Measurements from ENCODE around the gene CSF2.

Gene CSF2

GRCh38 chr5:132063090-132063911, 10.3 kb upstream of the CSF2 start:
- DNase-seq (ENCODE audit: low read depth) = peak; percentile 71
- H3K4me3 ChIP-seq (ENCODE audit: control insufficient read depth, low read depth, low read length) = no peak overlapping the region
- peak; percentile 96 for TF ChIP-seq CTCF (conservative IDR thresholded peaks at IDR 0.05; ENCODE audit: control insufficient read depth, insufficient read depth, low read depth, low read length)

- TF ChIP-seq CTCF (conservative IDR thresholded peaks at IDR 0.05; ENCODE audit: control insufficient read depth, insufficient read depth, low read depth, low read length) = no peak
- no peak overlapping the region for H3K4me3 ChIP-seq (ENCODE audit: control insufficient read depth, low read depth, low read length)
- no peak for DNase-seq (ENCODE audit: low read depth)
These were observed 9.4 kb upstream of the CSF2 start for GRCh38 chr5:132064140-132064539.

- no peak overlapping the region for H3K4me3 ChIP-seq (ENCODE audit: control insufficient read depth, low read depth, low read length)
- TF ChIP-seq CTCF (conservative IDR thresholded peaks at IDR 0.05; ENCODE audit: control insufficient read depth, insufficient read depth, low read depth, low read length) = peak; percentile 99
- DNase-seq (ENCODE audit: low read depth) = peak; percentile 80
These were observed 8.8 kb upstream of the CSF2 start for GRCh38 chr5:132064738-132065331.

GRCh38 chr5:132065351-132065937, 8.1 kb upstream of the CSF2 start:
- peak; percentile 69 for DNase-seq (ENCODE audit: low read depth)
- no peak overlapping the region for H3K4me3 ChIP-seq (ENCODE audit: control insufficient read depth, low read depth, low read length)
- TF ChIP-seq CTCF (conservative IDR thresholded peaks at IDR 0.05; ENCODE audit: control insufficient read depth, insufficient read depth, low read depth, low read length) = peak; percentile 68

- no peak for DNase-seq (ENCODE audit: low read depth)
- no peak for TF ChIP-seq CTCF (conservative IDR thresholded peaks at IDR 0.05; ENCODE audit: control insufficient read depth, insufficient read depth, low read depth, low read length)
- H3K4me3 ChIP-seq (ENCODE audit: control insufficient read depth, low read depth, low read length) = no peak overlapping the region
These were observed 7.5 kb upstream of the CSF2 start for GRCh38 chr5:132065951-132066701.

- no peak overlapping the region for H3K4me3 ChIP-seq (ENCODE audit: control insufficient read depth, low read depth, low read length)
- no peak for TF ChIP-seq CTCF (conservative IDR thresholded peaks at IDR 0.05; ENCODE audit: control insufficient read depth, insufficient read depth, low read depth, low read length)
- DNase-seq (ENCODE audit: low read depth) = no peak
These were observed 6.7 kb upstream of the CSF2 start for GRCh38 chr5:132066871-132067270.
